ACC112 (cell line): ENCODE results near the gene SLC25A53.

Experiments used
- H2AFZ ChIP-seq: fragments of 200-600 bp; sonication (generic); one replicate; pipeline ENCODE4 v1.6.0; 2017; ENCODE audit warnings: antibody characterized with exemption, low read length; ENCODE audit not compliant: unreplicated experiment
- H3K27ac ChIP-seq: fragments of 200-600 bp; sonication (generic); 2 replicates; pipeline ENCODE4 v1.5.1; 2014; ENCODE audit warnings: low read depth, mild to moderate bottlenecking, antibody characterized with exemption, low read length, moderate library complexity
- H3K27me3 ChIP-seq: fragments of 200-600 bp; sonication (generic); 2 replicates; pipeline ENCODE4 v1.6.1; 2014; ENCODE audit warnings: mild to moderate bottlenecking, antibody characterized with exemption, low read length, moderate library complexity, mixed read lengths; ENCODE audit not compliant: insufficient read depth
- H3K36me3 ChIP-seq: fragments of 200-600 bp; sonication (generic); 2 replicates; pipeline ENCODE4 v1.6.1; 2016; ENCODE audit warnings: mild to moderate bottlenecking, antibody characterized with exemption, low read length, moderate library complexity, mixed read lengths; ENCODE audit not compliant: insufficient read depth
- H3K4me1 ChIP-seq: fragments of 200-600 bp; sonication (generic); one replicate; pipeline ENCODE4 v1.6.1; 2016; ENCODE audit warnings: low read length, mixed read lengths; ENCODE audit not compliant: insufficient read depth, unreplicated experiment, control insufficient read depth
- H3K4me3 ChIP-seq: fragments of 200-600 bp; sonication (generic); 2 replicates; pipeline ENCODE4 v1.5.1; 2014; ENCODE audit warnings: mild to moderate bottlenecking, low read depth, low read length
- H3K79me2 ChIP-seq: fragments of 200-600 bp; sonication (generic); one replicate; pipeline ENCODE4 v1.6.0; 2016; ENCODE audit warnings: low read length; ENCODE audit not compliant: control insufficient read depth, unreplicated experiment, insufficient read depth

The SLC25A53 gene

DNA sequence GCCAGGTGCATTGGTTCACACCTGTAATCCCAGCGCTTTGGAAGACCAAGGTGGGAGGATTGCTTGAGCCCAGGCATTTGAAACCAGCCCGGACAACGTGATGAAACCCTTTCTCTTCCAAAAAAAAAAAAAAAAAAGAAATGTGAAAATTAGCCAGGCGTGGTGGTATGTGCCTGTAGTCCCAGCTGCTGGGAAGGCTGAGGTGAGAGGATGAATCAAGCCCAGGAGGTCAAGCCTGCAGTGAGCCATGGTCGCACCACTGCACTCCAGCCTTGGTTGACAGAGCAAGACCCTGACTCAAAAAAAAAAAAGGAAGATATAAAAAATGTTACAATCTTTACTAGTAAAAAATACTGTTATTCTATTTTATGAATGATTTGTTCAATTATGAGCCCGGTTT lies 15.3 kb upstream of the SLC25A53 start:
- Histone ChIP-seq H3K4me1 (peaks cover 6% of the 10 kb centered on the region), H3K27me3 (no peaks in the 10 kb centered on the region), H2AFZ (no peak overlapping the region), H3K27ac (no peak overlapping the region), H3K4me3 (no peak overlapping the region), H3K36me3 (peaks cover 7% of the 10 kb centered on the region), H3K79me2 (peaks cover 62% of the 10 kb centered on the region)

- Histone ChIP-seq H2AFZ (no peak overlapping the region), H3K79me2 (peaks cover 52% of the 10 kb centered on the region), H3K27ac (no peak overlapping the region), H3K4me3 (peak overlapping the region; percentile 90), H3K27me3 (no peaks in the 10 kb centered on the region), H3K4me1 (peaks cover 6% of the 10 kb centered on the region), H3K36me3 (no peaks in the 10 kb centered on the region)
Measured at GRCh38 chrX:104168127-104168526, 11.3 kb upstream of the SLC25A53 start.

DNA sequence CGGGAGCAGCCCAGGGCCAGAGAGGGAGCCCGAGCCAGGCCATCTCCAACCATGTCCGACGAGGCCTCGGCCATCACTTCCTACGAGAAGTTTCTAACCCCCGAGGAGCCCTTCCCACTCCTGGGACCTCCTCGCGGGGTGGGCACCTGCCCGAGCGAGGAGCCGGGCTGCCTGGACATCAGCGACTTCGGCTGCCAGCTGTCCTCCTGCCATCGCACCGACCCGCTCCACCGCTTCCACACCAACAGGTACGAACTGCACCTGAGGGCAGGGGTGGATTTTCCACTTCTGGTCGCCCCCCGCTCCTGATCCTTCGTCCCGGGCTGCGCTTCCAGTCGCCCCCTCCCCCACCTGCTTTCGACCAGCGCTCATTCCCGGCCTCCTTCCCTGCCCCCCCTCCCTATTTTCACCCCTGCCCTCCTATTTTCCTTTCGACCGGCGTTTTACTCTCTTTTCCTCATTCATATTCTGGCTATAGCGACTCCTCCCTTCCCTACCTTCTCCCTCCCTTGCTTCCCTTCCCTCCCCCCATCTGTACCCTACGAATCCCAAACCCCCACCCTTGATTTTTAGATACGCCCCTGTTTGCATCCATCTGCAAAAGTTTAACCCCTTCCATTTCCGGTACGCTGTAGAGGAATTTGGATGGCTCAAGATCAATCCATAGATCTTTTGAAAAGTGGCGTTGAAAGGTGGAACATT lies 10.1 kb upstream of the SLC25A53 start:
- Histone ChIP-seq H3K79me2 (peaks cover 45% of the 10 kb centered on the region), H3K27ac (peak overlapping the region; percentile 26; the same call in 1 of the 2 replicates), H3K4me3 (peak overlapping the region; percentile 90), H3K36me3 (no peaks in the 10 kb centered on the region), H2AFZ (peak overlapping the region; percentile 23), H3K4me1 (peaks cover 6% of the 10 kb centered on the region), H3K27me3 (no peaks in the 10 kb centered on the region)

DNA sequence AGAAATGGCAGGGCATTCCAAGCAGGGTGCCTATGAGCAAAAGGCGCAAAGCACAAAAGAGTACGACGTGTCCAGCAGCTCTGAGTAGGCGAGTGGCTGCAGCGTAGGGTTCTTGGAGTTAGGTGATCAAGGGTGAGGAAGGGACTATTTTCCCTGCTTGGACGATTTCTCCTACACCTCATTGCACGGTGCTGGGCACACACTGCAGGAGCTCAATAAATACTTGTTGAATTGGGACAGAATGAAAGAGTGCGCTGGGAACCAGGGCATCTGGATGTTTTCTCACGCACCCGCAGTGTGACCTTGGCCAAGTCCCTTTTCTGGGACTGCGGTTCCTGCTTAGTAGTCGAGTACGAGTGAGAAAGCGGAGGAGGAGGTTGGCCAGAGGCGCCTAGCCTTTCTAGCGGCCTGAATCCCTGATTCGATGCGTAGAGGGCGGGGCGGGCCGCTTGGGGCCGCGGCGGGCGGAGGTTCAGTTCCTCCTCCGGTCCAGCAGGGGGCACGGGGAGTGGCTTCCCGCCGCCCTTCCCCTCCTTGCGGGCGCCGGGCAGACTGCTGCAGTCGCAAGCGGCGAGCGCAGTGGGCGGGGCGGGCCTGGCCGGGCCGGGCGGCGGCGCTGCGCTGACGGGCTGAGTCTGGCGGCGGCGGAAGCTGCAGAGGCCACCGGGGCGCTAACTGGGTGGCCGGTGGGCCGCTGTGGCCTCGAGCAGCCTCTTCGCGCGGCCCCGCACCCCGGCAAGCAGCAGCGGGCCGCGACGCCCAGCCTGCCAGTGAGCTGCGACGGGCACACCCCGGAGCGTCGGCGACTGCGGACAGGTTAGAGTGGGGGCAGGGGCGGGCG lies 9.3 kb upstream of the SLC25A53 start, which contains the start of gene FAM199X:
FAM199X (plus strand) TSS at position 560 of the 841 bp plus-strand sequence. CDS start 333 bp downstream, outside the sequence.
- Histone ChIP-seq H3K79me2 (peaks cover 45% of the 10 kb centered on the region), H3K27me3 (no peaks in the 10 kb centered on the region), H2AFZ (peak within 1 kb of the TSS; percentile 50), H3K4me1 (peaks cover 6% of the 10 kb centered on the region), H3K27ac (peak within 1 kb of the TSS; percentile 26; the same call in 1 of the 2 replicates), H3K36me3 (no peaks in the 10 kb centered on the region), H3K4me3 (peak within 1 kb of the TSS; percentile 90)

DNA sequence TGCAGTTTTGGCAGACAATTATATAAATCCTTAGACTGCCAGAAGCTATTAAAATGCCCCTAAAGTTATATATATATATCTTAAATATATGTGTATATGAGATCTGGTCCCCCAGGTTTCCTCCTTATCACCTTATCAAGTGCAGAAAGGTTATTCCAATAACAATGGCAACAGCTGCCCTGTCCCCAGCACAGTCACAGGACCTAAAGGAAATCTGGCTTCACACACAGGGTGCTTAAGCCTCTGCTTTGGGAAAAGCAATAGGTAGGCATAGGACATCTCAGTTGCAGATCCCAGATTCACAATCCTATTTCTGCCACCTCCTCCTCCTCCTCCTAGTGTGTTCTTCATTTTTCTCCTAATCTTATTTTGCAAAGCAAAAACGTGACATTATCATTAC lies 5.8 kb downstream of the SLC25A53 start:
- Histone ChIP-seq H3K79me2 (peaks cover 10% of the 10 kb centered on the region), H3K36me3 (no peaks in the 10 kb centered on the region), H3K27ac (no peak overlapping the region)

DNA sequence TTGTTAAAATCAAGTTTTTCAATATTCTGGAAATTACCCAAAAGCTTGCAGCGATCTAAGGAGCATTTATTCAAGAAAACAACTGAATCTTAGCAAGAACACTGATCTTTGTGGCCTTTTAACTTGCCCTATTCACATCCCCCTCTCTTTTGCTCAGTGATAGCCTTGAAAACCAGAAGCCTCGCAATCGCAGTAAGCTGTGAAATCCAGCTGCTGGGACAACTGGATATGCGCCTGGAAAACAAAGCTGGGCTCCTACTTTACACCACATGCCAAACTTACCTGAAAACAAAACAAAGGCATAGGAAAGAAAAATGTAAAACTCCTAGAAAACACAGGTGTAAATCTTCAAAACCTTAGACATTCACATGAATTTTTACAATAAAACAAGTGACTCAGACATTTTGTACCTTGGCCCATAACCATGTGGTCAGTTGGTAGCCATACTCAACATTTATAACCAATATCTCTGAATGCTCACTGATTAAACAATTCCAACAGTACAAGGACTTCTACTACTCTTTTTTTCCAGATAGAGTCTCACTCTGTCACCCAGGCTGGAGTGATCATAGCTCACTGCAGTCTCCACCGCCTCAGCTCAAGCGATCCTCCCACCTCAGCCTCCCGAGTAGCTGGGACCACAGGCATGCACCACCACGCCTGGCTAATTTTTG lies 15.6 kb downstream of the SLC25A53 start:
- H3K27me3 ChIP-seq: no peaks in the 10 kb centered on the region
- H3K4me3 ChIP-seq: no peak overlapping the region
- no peaks in the 10 kb centered on the region for H3K36me3 ChIP-seq
- no peak overlapping the region for H2AFZ ChIP-seq
- no peaks in the 10 kb centered on the region for H3K4me1 ChIP-seq
- H3K27ac ChIP-seq: no peak overlapping the region
- no peaks in the 10 kb centered on the region for H3K79me2 ChIP-seq

More for the DNA sequence above, 5.8 kb downstream of the SLC25A53 start:
- no peaks in the 10 kb centered on the region for H3K4me1 ChIP-seq
- H3K27me3 ChIP-seq: no peaks in the 10 kb centered on the region
- H2AFZ ChIP-seq: no peak overlapping the region
- H3K4me3 ChIP-seq: no peak overlapping the region

DNA sequence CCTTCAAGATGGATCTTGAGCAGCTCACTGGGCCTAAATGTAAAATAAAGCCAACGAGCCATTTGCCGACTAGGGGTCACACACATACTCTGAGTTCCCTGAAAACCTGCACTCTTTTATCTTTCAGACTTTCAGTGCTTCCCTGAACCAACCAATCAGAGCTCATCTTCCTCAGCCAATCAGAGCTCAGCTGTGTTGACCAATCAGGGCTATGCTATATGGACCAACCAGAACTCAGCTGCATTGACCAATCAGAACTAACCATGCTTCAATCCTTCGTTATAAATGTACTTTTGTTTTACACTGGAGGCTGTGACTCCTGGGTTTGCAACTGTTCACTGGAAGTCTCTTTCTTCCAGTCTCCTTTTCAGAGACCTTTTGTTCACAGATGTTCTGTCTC lies 19.3 kb downstream of the SLC25A53 start:
- H3K27ac ChIP-seq: no peak overlapping the region
- H2AFZ ChIP-seq: no peak overlapping the region
- no peaks in the 10 kb centered on the region for H3K36me3 ChIP-seq
- no peak overlapping the region for H3K4me3 ChIP-seq
- no peaks in the 10 kb centered on the region for H3K27me3 ChIP-seq
- H3K79me2 ChIP-seq: no peaks in the 10 kb centered on the region
- H3K4me1 ChIP-seq: no peaks in the 10 kb centered on the region

GRCh38 chrX:104136241-104137019 lies 20.4 kb downstream of the SLC25A53 start:
- Histone ChIP-seq H3K27me3 (no peaks in the 10 kb centered on the region), H3K36me3 (no peaks in the 10 kb centered on the region), H3K79me2 (no peaks in the 10 kb centered on the region), H3K27ac (no peak overlapping the region), H2AFZ (peak overlapping the region; percentile 91), H3K4me3 (peak overlapping the region; percentile 78), H3K4me1 (no peaks in the 10 kb centered on the region)

GRCh38 chrX:104135677-104136076 lies 21.1 kb downstream of the SLC25A53 start:
- no peaks in the 10 kb centered on the region for H3K79me2 ChIP-seq

More at GRCh38 chrX:104135677-104136076, 21.1 kb downstream of the SLC25A53 start:
- H3K36me3 ChIP-seq: no peaks in the 10 kb centered on the region
- no peaks in the 10 kb centered on the region for H3K4me1 ChIP-seq
- no peaks in the 10 kb centered on the region for H3K27me3 ChIP-seq
- H2AFZ ChIP-seq: no peak overlapping the region
- H3K4me3 ChIP-seq: no peak overlapping the region
- H3K27ac ChIP-seq: no peak overlapping the region
